H1 (cell line): ENCODE measurements around the gene UGT1A10. TPM values are rescaled to one million over a fixed set of nuclear protein-coding genes. Genes with fewer than 3 reads are reported as not detected.

ENCODE experiments used
- CTCF ChIA-PET: fragments of 300-600 bp; sonication (Branson Sonifier 250); formaldehyde crosslinking; loops from one replicate; lab custom pipeline; 2021; ENCODE audit not compliant: partially characterized antibody; lab: Charles Lee
- POLR2A ChIA-PET: fragments of 300-600 bp; sonication (Branson Sonifier 250); formaldehyde crosslinking; loops from one replicate; lab custom pipeline; 2021; ENCODE audit warnings: inconsistent platforms; ENCODE audit not compliant: partially characterized antibody; lab: Charles Lee
- DNase-seq, 2 experiments: peaks; one replicate each; pipeline versions ENCODE4 v3.0.0 to v3.0.0-alpha.2; 2010 to 2022; ENCODE audit warnings: low spot score in 2 of 2, low read depth in 1 of 2, mixed read lengths in 1 of 2
- FAIRE-seq: peaks from 2 replicates; lab custom pipeline; 2011; peaks lifted over from hg19 to GRCh38; lab: Jason Lieb, UNC
- H2AFZ ChIP-seq: 2 replicates; pipeline ENCODE4 v1.8.1; 2012; ENCODE audit warnings: low read length, inconsistent platforms
- H2AK5ac ChIP-seq: 2 replicates; pipeline ENCODE4 v1.6.1; 2013; ENCODE audit warnings: low read depth, low read length
- H2BK120ac ChIP-seq: replicated peaks from 2 replicates; pipeline ENCODE3; 2013; ENCODE audit warnings: low read depth, low read length, inconsistent platforms
- H2BK12ac ChIP-seq: 2 replicates; pipeline ENCODE4 v1.6.1; 2013; ENCODE audit warnings: low read depth, low read length
- H2BK15ac ChIP-seq: 2 replicates; pipeline ENCODE4 v1.6.1; 2013; ENCODE audit warnings: low read length
- H2BK20ac ChIP-seq: 2 replicates; pipeline ENCODE4 v1.6.1; 2013; ENCODE audit warnings: low read length
- H2BK5ac ChIP-seq: 2 replicates; pipeline ENCODE4 v1.6.1; 2013; ENCODE audit warnings: low read depth, low read length
- H3K14ac ChIP-seq: 2 replicates; pipeline ENCODE4 v1.6.1; 2013; ENCODE audit warnings: inconsistent platforms; ENCODE audit not compliant: insufficient read length
- H3K18ac ChIP-seq: 2 replicates; pipeline ENCODE4 v1.6.1; 2013; ENCODE audit warnings: low read length; ENCODE audit errors: extremely low read depth
- H3K23ac ChIP-seq: 2 replicates; pipeline ENCODE4 v1.6.1; 2013; ENCODE audit warnings: inconsistent platforms; ENCODE audit not compliant: insufficient read length
- H3K23me2 ChIP-seq: 2 replicates; pipeline ENCODE4 v1.6.1; 2013; ENCODE audit warnings: low read depth, low read length
- H3K27ac ChIP-seq: 2 replicates; pipeline ENCODE4 v1.6.1; 2011; ENCODE audit warnings: low read depth, low read length, inconsistent platforms
- H3K27me3 ChIP-seq, 4 experiments: replicated peaks in 1 of 4; 1 replicate in 1 of 4; 2 replicates in 3 of 4; pipeline versions ENCODE4 v1.6.1 to v1.8.1; 2011 to 2013; ENCODE audit warnings: low read length in 3 of 4, mild to moderate bottlenecking in 3 of 4, inconsistent platforms in 2 of 4, mixed read lengths in 2 of 4, moderate library complexity in 1 of 4; ENCODE audit not compliant: control insufficient read depth in 3 of 4, insufficient read depth in 3 of 4; ENCODE audit errors: extremely low read depth in 1 of 4
- H3K36me3 ChIP-seq, 4 experiments: 2 replicates each; pipeline versions ENCODE4 v1.6.1 to v1.8.1; 2011 to 2013; ENCODE audit warnings: mild to moderate bottlenecking in 4 of 4, low read length in 3 of 4, moderate library complexity in 2 of 4, control low read depth in 1 of 4, inconsistent platforms in 1 of 4; ENCODE audit not compliant: insufficient read depth in 4 of 4, control insufficient read depth in 2 of 4
- H3K4ac ChIP-seq: replicated peaks from 2 replicates; pipeline ENCODE3; 2013; ENCODE audit warnings: low read length, low read depth, mixed read lengths, inconsistent platforms; ENCODE audit not compliant: insufficient read length
- H3K4me1 ChIP-seq, 4 experiments: replicated peaks in 1 of 4; 1 replicate in 1 of 4; 2 replicates in 3 of 4; pipeline versions ENCODE4 v1.6.1 to v1.8.1; 2011 to 2013; ENCODE audit warnings: low read length in 3 of 4, inconsistent platforms in 2 of 4, mixed read lengths in 1 of 4; ENCODE audit not compliant: insufficient read depth in 4 of 4, control insufficient read depth in 3 of 4
- H3K4me2 ChIP-seq, 2 experiments: 2 replicates each; pipeline versions ENCODE4 v1.6.1 to v1.8.1; 2011 to 2013; ENCODE audit warnings: low read depth in 2 of 2, low read length in 2 of 2, control low read depth in 1 of 2, inconsistent platforms in 1 of 2, mild to moderate bottlenecking in 1 of 2; ENCODE audit not compliant: insufficient read depth in 1 of 2
- H3K4me3 ChIP-seq, 4 experiments: fragments of 200-600, 300-600 bp in 1 of 4; sonication (generic), shearing (Covaris generic), sonication (Bioruptor Twin) in 1 of 4; 2 replicates each; pipeline versions ENCODE4 v1.5.1 to v1.8.1; 2011 to 2016; ENCODE audit warnings: low read length in 4 of 4, low read depth in 3 of 4, control low read depth in 2 of 4, inconsistent platforms in 2 of 4, mild to moderate bottlenecking in 2 of 4, mixed read lengths in 1 of 4, moderate library complexity in 1 of 4; ENCODE audit not compliant: insufficient read depth in 2 of 4; ENCODE audit errors: extremely low read depth in 1 of 4
- H3K56ac ChIP-seq: replicated peaks from 2 replicates; pipeline ENCODE3; 2013; ENCODE audit warnings: low read depth, mild to moderate bottlenecking, mixed read lengths, low read length, inconsistent platforms; ENCODE audit not compliant: insufficient read length
- H3K79me1 ChIP-seq: 2 replicates; pipeline ENCODE4 v1.6.1; 2013; ENCODE audit warnings: low read depth, low read length, control low read depth
- H3K79me2 ChIP-seq, 2 experiments: 2 replicates each; pipeline versions ENCODE4 v1.6.1 to v1.8.1; 2012 to 2013; ENCODE audit warnings: low read length in 2 of 2, mild to moderate bottlenecking in 2 of 2, inconsistent platforms in 1 of 2; ENCODE audit not compliant: insufficient read depth in 2 of 2, control insufficient read depth in 1 of 2
- H3K9ac ChIP-seq, 4 experiments: replicated peaks in 1 of 4; 1 replicate in 1 of 4; 2 replicates in 3 of 4; pipeline versions ENCODE4 v1.6.1 to v1.8.1; 2011 to 2013; ENCODE audit warnings: low read depth in 3 of 4, low read length in 3 of 4, control low read depth in 2 of 4, mild to moderate bottlenecking in 2 of 4, moderate library complexity in 2 of 4, inconsistent platforms in 1 of 4; ENCODE audit errors: extremely low read depth in 1 of 4
- H3K9me3 ChIP-seq, 2 experiments: 2 replicates each; pipeline versions ENCODE4 v1.6.1 to v1.8.1; 2012 to 2013; ENCODE audit warnings: mild to moderate bottlenecking in 2 of 2, moderate library complexity in 2 of 2, control low read depth in 1 of 2, inconsistent platforms in 1 of 2, low read depth in 1 of 2, low read length in 1 of 2, mixed read lengths in 1 of 2; ENCODE audit not compliant: insufficient read depth in 2 of 2
- H4K20me1 ChIP-seq, 2 experiments: replicated peaks in 1 of 2; 2 replicates each; pipeline versions ENCODE3 to v1.8.1; 2011 to 2013; ENCODE audit warnings: inconsistent platforms in 2 of 2, low read length in 2 of 2, mild to moderate bottlenecking in 1 of 2; ENCODE audit not compliant: insufficient read depth in 2 of 2, control insufficient read depth in 1 of 2
- H4K5ac ChIP-seq: 2 replicates; pipeline ENCODE4 v1.6.1; 2013; ENCODE audit warnings: low read length, low read depth, mixed read lengths, inconsistent platforms; ENCODE audit not compliant: insufficient read length
- H4K8ac ChIP-seq: 2 replicates; pipeline ENCODE4 v1.8.0; 2013; ENCODE audit warnings: mild to moderate bottlenecking, moderate library complexity, low read length, inconsistent platforms; ENCODE audit not compliant: insufficient read depth; ENCODE audit errors: extremely low read depth
- H4K91ac ChIP-seq: replicated peaks from 2 replicates; pipeline ENCODE3; 2013; ENCODE audit warnings: low read length, mixed read lengths, inconsistent platforms; ENCODE audit not compliant: insufficient read length
- CBX5 ChIP-seq: fragments of 300-800, 300-1000 bp; sonication (generic); IDR thresholded peaks from 2 replicates; pipeline ENCODE4 v1.7.1; 2016; ENCODE audit warnings: antibody characterized with exemption, low read length, low read depth
- EGR1 ChIP-seq: IDR thresholded peaks from 2 replicates; pipeline ENCODE4 v1.6.1; 2011; ENCODE audit warnings: low read depth, low read length, borderline replicate concordance
- GABPA ChIP-seq: IDR thresholded peaks from 2 replicates; pipeline ENCODE4 v1.6.1; 2011; ENCODE audit warnings: mild to moderate bottlenecking, low read length, moderate library complexity, borderline replicate concordance; ENCODE audit not compliant: insufficient read depth
- KDM1A ChIP-seq: fragments of 200-600, 300-600 bp; sonication (generic); IDR thresholded peaks from 2 replicates; pipeline ENCODE4 v1.7.1; 2016; ENCODE audit warnings: mild to moderate bottlenecking, low read length, borderline replicate concordance
- MAFK ChIP-seq: IDR thresholded peaks from 2 replicates; pipeline ENCODE4 v1.6.1; 2012; ENCODE audit warnings: low read depth, mild to moderate bottlenecking, improper control_type of control experiment, low read length
- MAX ChIP-seq: IDR thresholded peaks from 2 replicates; pipeline ENCODE4 v1.6.1; 2012; ENCODE audit warnings: inconsistent platforms
- NANOG ChIP-seq: IDR thresholded peaks from 2 replicates; pipeline ENCODE4 v1.6.1; 2011; ENCODE audit warnings: low read length, low read depth, mild to moderate bottlenecking, inconsistent platforms; ENCODE audit not compliant: insufficient read depth, poor library complexity, severe bottlenecking
- PHF8 ChIP-seq: fragments of 200-600 bp; sonication (generic); conservative IDR thresholded peaks from 2 replicates; pipeline ENCODE4 v1.7.1; 2012; ENCODE audit warnings: low read depth, mild to moderate bottlenecking, inconsistent platforms, low read length, moderate library complexity
- POU5F1 ChIP-seq: IDR thresholded peaks from 2 replicates; pipeline ENCODE4 v1.6.1; 2011; ENCODE audit warnings: low read depth, mild to moderate bottlenecking, low read length, moderate library complexity
- SAP30 ChIP-seq: fragments of 300-600 bp; sonication (generic); IDR thresholded peaks from 2 replicates; pipeline ENCODE4 v1.7.1; 2012; ENCODE audit warnings: low read length, moderate library complexity, mild to moderate bottlenecking, inconsistent platforms; ENCODE audit not compliant: insufficient read depth, insufficient replicate concordance
- TAF1 ChIP-seq: IDR thresholded peaks from 2 replicates; pipeline ENCODE4 v1.6.1; 2011; ENCODE audit warnings: mild to moderate bottlenecking, low read depth, low read length
- ZNF274 ChIP-seq: IDR thresholded peaks from 2 replicates; pipeline ENCODE4 v1.7.0; 2012; ENCODE audit warnings: low read length, borderline replicate concordance; ENCODE audit errors: extremely low read depth
- WGBS, 2 experiments: shearing (Covaris generic) in 1 of 2; methylation state at CpG; one replicate each; pipeline versions ENCODE4 v1.1.6 to v1.1.7; 2013 to 2015; ENCODE audit warnings: low lambda C conversion rate in 2 of 2, mixed read lengths in 2 of 2, inconsistent platforms in 1 of 2, low coverage in 1 of 2, missing lambda C conversion rate in 1 of 2; ENCODE audit not compliant: insufficient replicate concordance in 2 of 2, insufficient coverage in 1 of 2, insufficient read length in 1 of 2; ENCODE audit errors: extremely low coverage in 1 of 2, missing lambda C conversion rate in 1 of 2; 5-methylcytosine and 5-hydroxymethylcytosine counted together
- polyA plus RNA-seq, 7 experiments: library from polyadenylated mRNA; depleted of rRNA in 3 of 7; stranded (reverse) in 5 of 7; unstranded in 2 of 7; fragments of >200 nt in 5 of 7; fragments of 200-250 nt in 2 of 7; gene quantifications; 1 replicate in 5 of 7; 2 replicates in 1 of 7; 4 replicates in 1 of 7; pipeline versions ENCODE4 v1.2.1 to v1.2.3, GENCODE V29; 2011 to 2013; ENCODE audit warnings: missing spikeins in 2 of 7, mixed read lengths in 2 of 7
- total RNA-seq: library from RNA; stranded (reverse); fragmentation: NEBNext Ultra II Directional; extraction: Animal tissue kit (Norgen Biotek cat#: 25700); gene quantifications from 2 replicates; pipeline ENCODE4 v1.2.1, GENCODE V29; 2021
- TF ChIP-seq, protein P1 (sequence below): IDR thresholded peaks from 2 replicates; pipeline ENCODE4 v1.6.1; 2011; ENCODE audit warnings: low read length, improper control_type of control experiment

The UGT1A10 gene
- total and polyA plus RNA-seq, 2 of the 8 experiments (the other 6 are each of a cell fraction or from before 2014, with no cell fraction given): not detected

DNA sequence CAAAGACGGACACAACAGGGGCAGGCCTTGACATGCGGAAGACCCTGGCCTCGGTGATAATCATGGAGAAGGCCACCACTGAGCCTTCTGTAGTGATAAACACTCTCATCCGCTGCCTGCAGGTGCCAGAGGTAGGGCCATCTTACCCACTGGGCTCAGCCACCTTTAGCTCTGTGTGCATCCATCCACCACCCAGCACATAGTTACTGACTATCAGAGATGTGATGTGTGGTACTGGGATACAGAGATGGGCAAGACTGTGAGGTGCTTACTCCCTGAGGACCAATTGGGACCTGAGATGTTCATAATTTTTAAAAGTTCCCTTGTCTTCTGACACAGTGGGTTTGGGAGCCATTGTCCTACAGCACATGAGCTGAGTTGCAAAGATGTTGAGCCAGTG lies 143.5 kb downstream of the UGT1A10 start:
- WGBS, 2 experiments: 96% methylated on average over 4 of the region's 4 CpGs; no CpG with 5 or more reads in 1 of the 2 experiments
- TF ChIP-seq CBX5: no peak
- TF ChIP-seq KDM1A: no peak
- no peak for TF ChIP-seq NANOG
- TF ChIP-seq SAP30: no peak
- no peak for TF ChIP-seq EGR1
- TF ChIP-seq ZNF274: no peak
- TF ChIP-seq MAFK: no peak
- TF ChIP-seq, protein P1, sequence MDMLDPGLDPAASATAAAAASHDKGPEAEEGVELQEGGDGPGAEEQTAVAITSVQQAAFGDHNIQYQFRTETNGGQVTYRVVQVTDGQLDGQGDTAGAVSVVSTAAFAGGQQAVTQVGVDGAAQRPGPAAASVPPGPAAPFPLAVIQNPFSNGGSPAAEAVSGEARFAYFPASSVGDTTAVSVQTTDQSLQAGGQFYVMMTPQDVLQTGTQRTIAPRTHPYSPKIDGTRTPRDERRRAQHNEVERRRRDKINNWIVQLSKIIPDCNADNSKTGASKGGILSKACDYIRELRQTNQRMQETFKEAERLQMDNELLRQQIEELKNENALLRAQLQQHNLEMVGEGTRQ: no peak
- no peak for TF ChIP-seq PHF8
- TF ChIP-seq GABPA: no peak
- no peak for TF ChIP-seq POU5F1
- no peak for TF ChIP-seq TAF1
- no peak for TF ChIP-seq MAX

More for the DNA sequence above, 143.5 kb downstream of the UGT1A10 start:
- Histone ChIP-seq H3K18ac (no peak overlapping the region), H3K14ac (no peak overlapping the region), H2BK12ac (no peak overlapping the region), H3K4me1 (no peaks in the 10 kb centered on the region), H3K4me2 (no peak overlapping the region), H3K9me3 (peaks cover 9 to 13% of the 10 kb centered on the region in 2 experiments; a peak in 3 of 4 replicates), H2BK20ac (no peak overlapping the region), H2BK5ac (no peak overlapping the region), H3K4me3 (no peak overlapping the region), H4K20me1 (no peaks in the 10 kb centered on the region), H4K8ac (no peak overlapping the region), H2AFZ (no peak overlapping the region), H3K79me1 (no peaks in the 10 kb centered on the region), H4K5ac (no peak overlapping the region), H3K27ac (no peak overlapping the region), H3K23ac (no peak overlapping the region), H2AK5ac (no peak overlapping the region), H3K56ac (no peak overlapping the region), H3K36me3 (no peaks in the 10 kb centered on the region), H4K91ac (no peak overlapping the region), H3K27me3 (no peaks in the 10 kb centered on the region), H2BK15ac (no peak overlapping the region), H3K23me2 (no peaks in the 10 kb centered on the region; the same call in 1 of the 2 replicates), H3K79me2 (no peaks in the 10 kb centered on the region), H3K4ac (no peak overlapping the region), H2BK120ac (no peak overlapping the region), H3K9ac (no peak overlapping the region)
- POLR2A ChIA-PET: no interaction called here
- CTCF ChIA-PET: interaction anchor here (0.7 kb wide), 1 partner anchor 43 kb away, joined by 3 read pairs; no protein-coding TSS in a partner anchor
- DNase-seq (no peak), FAIRE-seq (no peak)
